Liver (tissue), 9 donors: ENCODE results near the gene ADAM29. TPM values are rescaled to one million over a fixed set of nuclear protein-coding genes. Genes with fewer than 3 reads are reported as not detected.

Source experiments
- DNase-seq: peaks from one replicate; pipeline ENCODE4 v3.0.0-alpha.2; 2017; ENCODE audit warnings: low spot score
- H3K27ac ChIP-seq, 2 donors: one replicate each; pipeline ENCODE4 v1.7.0; 2013; ENCODE audit warnings: inconsistent platforms in 2 of 2, low read length in 2 of 2, control low read depth in 1 of 2, low read depth in 1 of 2, mild to moderate bottlenecking in 1 of 2
- H3K27me3 ChIP-seq, 4 donors: one replicate each; pipeline versions ENCODE4 v1.6.1 to v1.7.0; 2013; ENCODE audit warnings: low read length in 3 of 4, inconsistent platforms in 1 of 4, mild to moderate bottlenecking in 1 of 4, moderate library complexity in 1 of 4; ENCODE audit not compliant: control insufficient read depth in 4 of 4, insufficient read depth in 4 of 4
- H3K36me3 ChIP-seq, 4 donors: one replicate each; pipeline versions ENCODE4 v1.6.1 to v1.7.0; 2013; ENCODE audit warnings: low read length in 3 of 4, mild to moderate bottlenecking in 3 of 4, low read depth in 1 of 4, moderate library complexity in 1 of 4; ENCODE audit not compliant: control insufficient read depth in 4 of 4, insufficient read depth in 3 of 4
- H3K4me1 ChIP-seq, 4 donors: one replicate each; pipeline versions ENCODE4 v1.6.1 to v1.7.0; 2013; ENCODE audit warnings: low read length in 3 of 4, mild to moderate bottlenecking in 3 of 4, moderate library complexity in 1 of 4; ENCODE audit not compliant: control insufficient read depth in 4 of 4, insufficient read depth in 4 of 4
- H3K4me3 ChIP-seq, 3 donors: one replicate each; pipeline versions ENCODE4 v1.6.1 to v1.7.0; 2013; ENCODE audit warnings: low read length in 3 of 3, control low read depth in 1 of 3, low read depth in 1 of 3, mild to moderate bottlenecking in 1 of 3
- H3K9ac ChIP-seq, 2 donors: one replicate each; pipeline ENCODE4 v1.7.0; 2013; ENCODE audit warnings: low read length in 2 of 2, mild to moderate bottlenecking in 2 of 2, moderate library complexity in 2 of 2, control low read depth in 1 of 2, low read depth in 1 of 2
- H3K9me3 ChIP-seq, 4 donors: one replicate each; pipeline versions ENCODE4 v1.6.1 to v1.7.0; 2013; ENCODE audit warnings: low read length in 3 of 4; ENCODE audit not compliant: control insufficient read depth in 4 of 4
- ATF3 ChIP-seq: IDR thresholded peaks from 2 replicates; pipeline ENCODE4 v1.6.1; 2016; ENCODE audit warnings: antibody characterized with exemption
- EGR1 ChIP-seq, 2 donors: IDR thresholded peaks; 2 replicates each; pipeline ENCODE4 v1.6.1; 2016 to 2018; ENCODE audit warnings: antibody characterized with exemption in 2 of 2, low read depth in 2 of 2
- FOXA1 ChIP-seq: IDR thresholded peaks from 2 replicates; pipeline ENCODE4 v1.6.1; 2016; ENCODE audit warnings: antibody characterized with exemption
- FOXA2 ChIP-seq: IDR thresholded peaks from 2 replicates; pipeline ENCODE4 v1.6.1; 2016; ENCODE audit warnings: antibody characterized with exemption
- GABPA ChIP-seq, 2 donors: IDR thresholded peaks in 1 of 2; conservative IDR thresholded peaks in 1 of 2; 2 replicates each; pipeline ENCODE4 v1.6.1; 2016; ENCODE audit warnings: antibody characterized with exemption in 2 of 2, mild to moderate bottlenecking in 1 of 2, moderate library complexity in 1 of 2
- HNF4A ChIP-seq, 2 donors: conservative IDR thresholded peaks; 2 replicates each; pipeline ENCODE4 v1.6.1; 2016; ENCODE audit warnings: antibody characterized with exemption in 2 of 2, mild to moderate bottlenecking in 2 of 2
- HNF4G ChIP-seq: IDR thresholded peaks from 2 replicates; pipeline ENCODE4 v1.6.1; 2016; ENCODE audit warnings: antibody characterized with exemption
- JUND ChIP-seq, 2 donors: IDR thresholded peaks; 2 replicates each; pipeline ENCODE4 v1.6.1; 2016; ENCODE audit warnings: antibody characterized with exemption in 2 of 2
- NR2F2 ChIP-seq: IDR thresholded peaks from 2 replicates; pipeline ENCODE4 v1.6.1; 2016; ENCODE audit warnings: antibody characterized with exemption
- RAD21 ChIP-seq, 2 donors: IDR thresholded peaks; 2 replicates each; pipeline ENCODE4 v1.6.1; 2016; ENCODE audit warnings: antibody characterized with exemption in 2 of 2, mild to moderate bottlenecking in 2 of 2
- REST ChIP-seq: IDR thresholded peaks from 2 replicates; pipeline ENCODE4 v1.6.1; 2016; ENCODE audit warnings: antibody characterized with exemption, mild to moderate bottlenecking
- RXRA ChIP-seq, 2 donors: IDR thresholded peaks; 2 replicates each; pipeline ENCODE4 v1.6.1; 2017 to 2018; ENCODE audit warnings: antibody characterized with exemption in 2 of 2, mild to moderate bottlenecking in 1 of 2
- SP1 ChIP-seq: IDR thresholded peaks from 2 replicates; pipeline ENCODE4 v1.6.1; 2018; ENCODE audit warnings: antibody characterized with exemption, mild to moderate bottlenecking
- TAF1 ChIP-seq: conservative IDR thresholded peaks from 2 replicates; pipeline ENCODE4 v1.6.1; 2016; ENCODE audit warnings: antibody characterized with exemption, mild to moderate bottlenecking
- WGBS: extraction: QIAGEN DNeasy Blood & Tissue Kit; methylation state at CpG from one replicate; pipeline ENCODE4 v1.1.7; 2013; 5-methylcytosine and 5-hydroxymethylcytosine counted together
- polyA plus RNA-seq, 2 donors: library from polyadenylated mRNA; stranded (reverse) in 1 of 2; unstranded in 1 of 2; fragments of 200-250 nt in 1 of 2; fragments of >200 nt in 1 of 2; fragmentation: Nextera tagmentation in 1 of 2; extraction: Ambion mirVana in 1 of 2; gene quantifications; one replicate each; pipeline versions ENCODE4 v1.2.1 to v1.2.3, GENCODE V29; 2013 to 2015
- total RNA-seq, 2 donors: library from RNA; depleted of rRNA; stranded (reverse); fragments of >200 nt; gene quantifications; one replicate each; pipeline ENCODE4 v1.2.3, GENCODE V29; 2014
- TF ChIP-seq, protein P1 (sequence below): fragments of 150-350 bp; IDR thresholded peaks from 2 replicates; pipeline ENCODE4 v1.5.1; 2017; ENCODE audit warnings: improper control_type of control experiment, low read depth, low read length; ENCODE audit not compliant: missing input control
- donor health status: healthy.
- donor health status: healthy.
- donor health status: healthy.
- donor health status: healthy.
- donor health status: healthy.

Gene ADAM29
- total and polyA plus RNA-seq, 4 donors = not detected

DNA sequence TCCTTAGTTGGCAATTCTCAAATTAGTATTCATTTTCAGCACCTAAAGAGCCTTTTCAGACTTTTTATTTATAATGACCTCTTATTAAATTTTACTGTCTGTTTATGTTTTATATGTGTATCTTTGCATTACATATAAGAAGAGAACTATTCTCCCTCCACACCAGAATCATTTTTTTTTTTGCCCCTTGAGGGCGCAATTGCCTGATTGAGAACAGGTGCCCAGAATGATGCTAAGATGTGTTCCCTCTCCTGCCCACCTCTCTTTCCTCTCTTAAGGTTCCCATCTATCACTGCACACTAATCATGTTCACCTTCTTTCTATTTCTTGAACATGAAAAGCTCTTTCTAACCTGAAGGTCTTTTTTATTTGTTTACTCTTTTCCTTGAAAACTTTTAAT lies 44.2 kb upstream of the ADAM29 start:
- Histone ChIP-seq H3K4me1 (peaks cover 2 to 11% (median 6%) of the 10 kb centered on the region in 4 donors), H3K9me3 (peaks cover 0 to 2% (median 0%) of the 10 kb centered on the region in 4 donors), H3K9ac (no peak overlapping the region), H3K4me3 (no peak overlapping the region), H3K27me3 (no peaks in the 10 kb centered on the region), H3K36me3 (no peaks in the 10 kb centered on the region), H3K27ac (no peak overlapping the region)
- 80% methylated on average over 1 of the region's 1 CpG for WGBS
- DNase-seq = no peak
- TF ChIP-seq RAD21 (IDR thresholded peaks at IDR 0.05) (peak; percentile 8 to 62), HNF4G (no peak)

DNA sequence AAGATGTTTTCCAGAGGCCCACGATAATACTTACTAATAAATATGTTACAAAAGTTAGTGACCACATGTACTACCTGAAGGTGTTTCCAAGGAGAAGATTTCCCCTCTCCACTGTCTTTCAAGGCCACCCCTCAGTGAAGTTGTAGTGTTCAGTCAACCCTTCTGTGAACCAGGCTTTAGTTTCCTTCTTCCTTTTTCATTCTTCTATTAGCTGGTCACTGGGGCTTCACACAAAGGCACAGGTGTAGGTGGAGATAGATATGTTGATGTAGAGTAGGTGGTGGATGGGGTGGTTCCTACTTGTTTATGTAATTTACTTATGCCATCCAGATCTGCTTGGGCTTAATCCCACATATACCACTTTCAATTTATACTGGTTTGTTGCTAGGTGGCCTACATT lies 43.3 kb upstream of the ADAM29 start:
- DNase-seq = no peak
- H3K4me1 ChIP-seq = peaks cover 2 to 10% (median 6%) of the 10 kb centered on the region in 4 donors
- no peaks in the 10 kb centered on the region for H3K36me3 ChIP-seq
- no peak overlapping the region for H3K27ac ChIP-seq
- H3K9ac ChIP-seq = no peak overlapping the region
- peaks cover 0 to 2% (median 0%) of the 10 kb centered on the region in 4 donors for H3K9me3 ChIP-seq
- no peak for TF ChIP-seq TAF1
- no peak for TF ChIP-seq GABPA (IDR thresholded peaks at IDR 0.05 in 1 of 2, conservative IDR thresholded peaks at IDR 0.05 in 1 of 2)
- no peak for TF ChIP-seq FOXA1
- no peak for TF ChIP-seq HNF4G
- no peak for TF ChIP-seq JUND (IDR thresholded peaks at IDR 0.05)
- no peak for TF ChIP-seq SP1
- no peak for TF ChIP-seq RAD21 (IDR thresholded peaks at IDR 0.05)
- no peak for TF ChIP-seq HNF4A (conservative IDR thresholded peaks at IDR 0.05)
- TF ChIP-seq, protein P1, sequence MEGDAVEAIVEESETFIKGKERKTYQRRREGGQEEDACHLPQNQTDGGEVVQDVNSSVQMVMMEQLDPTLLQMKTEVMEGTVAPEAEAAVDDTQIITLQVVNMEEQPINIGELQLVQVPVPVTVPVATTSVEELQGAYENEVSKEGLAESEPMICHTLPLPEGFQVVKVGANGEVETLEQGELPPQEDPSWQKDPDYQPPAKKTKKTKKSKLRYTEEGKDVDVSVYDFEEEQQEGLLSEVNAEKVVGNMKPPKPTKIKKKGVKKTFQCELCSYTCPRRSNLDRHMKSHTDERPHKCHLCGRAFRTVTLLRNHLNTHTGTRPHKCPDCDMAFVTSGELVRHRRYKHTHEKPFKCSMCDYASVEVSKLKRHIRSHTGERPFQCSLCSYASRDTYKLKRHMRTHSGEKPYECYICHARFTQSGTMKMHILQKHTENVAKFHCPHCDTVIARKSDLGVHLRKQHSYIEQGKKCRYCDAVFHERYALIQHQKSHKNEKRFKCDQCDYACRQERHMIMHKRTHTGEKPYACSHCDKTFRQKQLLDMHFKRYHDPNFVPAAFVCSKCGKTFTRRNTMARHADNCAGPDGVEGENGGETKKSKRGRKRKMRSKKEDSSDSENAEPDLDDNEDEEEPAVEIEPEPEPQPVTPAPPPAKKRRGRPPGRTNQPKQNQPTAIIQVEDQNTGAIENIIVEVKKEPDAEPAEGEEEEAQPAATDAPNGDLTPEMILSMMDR = no peak
- TF ChIP-seq REST = no peak
- TF ChIP-seq RXRA (IDR thresholded peaks at IDR 0.05) = no peak
- no peak for TF ChIP-seq ATF3
- no peak for TF ChIP-seq FOXA2
- no peak for TF ChIP-seq NR2F2
- TF ChIP-seq EGR1 (IDR thresholded peaks at IDR 0.05; ENCODE audit: low read depth in 2 of 2) = no peak
- H3K4me3 ChIP-seq = no peak overlapping the region
- WGBS = 58% methylated on average over 1 of the region's 1 CpG
- H3K27me3 ChIP-seq = no peaks in the 10 kb centered on the region
